K562 (cell line): ENCODE measurements around the gene SLC10A3. TPM values are rescaled to one million over a fixed set of nuclear protein-coding genes. Genes with fewer than 3 reads are reported as not detected.

Source experiments
- FOS ChIP-seq: IDR thresholded peaks from 3 replicates; pipeline ENCODE4 v1.6.1; 2011; ENCODE audit not compliant: insufficient read length; ENCODE audit errors: extremely low read depth
- FOXM1 ChIP-seq, 2 experiments: fragments of 450-650 bp in 1 of 2; sonication (generic) in 1 of 2; formaldehyde crosslinking in 1 of 2; IDR thresholded peaks; 2 replicates each; pipeline versions ENCODE4 v1.6.1 to v1.9.0; 2017 to 2022; ENCODE audit warnings: low read depth in 2 of 2, mild to moderate bottlenecking in 2 of 2, missing genetic modification reagents in 1 of 2, moderate library complexity in 1 of 2
- HEY1 ChIP-seq: fragments of 250-450 bp; sonication (Bioruptor Pico); IDR thresholded peaks from 2 replicates; pipeline ENCODE4 v1.5.0; 2020; ENCODE audit warnings: mild to moderate bottlenecking, moderate library complexity, borderline replicate concordance
- L3MBTL2 ChIP-seq: fragments of 450-650 bp; IDR thresholded peaks from 2 replicates; pipeline ENCODE4 v1.6.1; 2016; ENCODE audit warnings: mild to moderate bottlenecking, moderate library complexity
- MAFK ChIP-seq: IDR thresholded peaks from 2 replicates; pipeline ENCODE4 v1.6.1; 2011; ENCODE audit warnings: low read length, improper control_type of control experiment
- MEF2A ChIP-seq: IDR thresholded peaks from 2 replicates; pipeline ENCODE4 v1.6.1; 2011; ENCODE audit warnings: low read depth, mild to moderate bottlenecking, low read length, moderate library complexity; ENCODE audit not compliant: control insufficient read depth
- MLX ChIP-seq, 2 experiments: fragments of 450-650 bp in 1 of 2; sonication (generic) in 1 of 2; formaldehyde crosslinking; conservative IDR thresholded peaks; 2 replicates each; pipeline versions ENCODE4 v1.4.0 to v1.8.1; 2020 to 2022; ENCODE audit warnings: mild to moderate bottlenecking in 1 of 2, missing genetic modification reagents in 1 of 2
- MXI1 ChIP-seq: IDR thresholded peaks from 2 replicates; pipeline ENCODE4 v1.6.1; 2011; ENCODE audit warnings: low read depth, mild to moderate bottlenecking, improper control_type of control experiment, low read length
- NFXL1 ChIP-seq: fragments of 450-650 bp; formaldehyde crosslinking; IDR thresholded peaks from 2 replicates; pipeline ENCODE4 v1.4.0; 2021; ENCODE audit warnings: mild to moderate bottlenecking
- NKRF ChIP-seq: fragments of 450-650 bp; IDR thresholded peaks from 2 replicates; pipeline ENCODE4 v1.6.1; 2016; ENCODE audit warnings: borderline replicate concordance
- NR1H2 ChIP-seq: sonication (generic); formaldehyde crosslinking; IDR thresholded peaks from 2 replicates; pipeline ENCODE4 v1.4.0; 2020; ENCODE audit warnings: mild to moderate bottlenecking, missing genetic modification reagents
- PHF8 ChIP-seq: fragments of 200-600 bp; sonication (generic); IDR thresholded peaks from 2 replicates; pipeline ENCODE4 v1.6.1; 2012; ENCODE audit warnings: mixed run types, mild to moderate bottlenecking, inconsistent platforms, low read length, moderate library complexity, borderline replicate concordance
- RAD21 ChIP-seq, 2 experiments: fragments of 250-450 bp in 1 of 2; fragments of 450-650 bp in 1 of 2; sonication (Bioruptor Pico) in 1 of 2; formaldehyde crosslinking in 1 of 2; IDR thresholded peaks in 1 of 2; conservative IDR thresholded peaks in 1 of 2; 2 replicates each; pipeline versions ENCODE4 v1.4.0 to v1.8.0; 2020 to 2022; ENCODE audit warnings: mild to moderate bottlenecking in 2 of 2, moderate library complexity in 1 of 2
- STAG1 ChIP-seq: sonication (generic); formaldehyde crosslinking; IDR thresholded peaks from 2 replicates; pipeline ENCODE4 v1.5.0; 2020; ENCODE audit warnings: missing genetic modification reagents, borderline replicate concordance
- TFE3 ChIP-seq: fragments of 450-650 bp; formaldehyde crosslinking; IDR thresholded peaks from 2 replicates; pipeline ENCODE4 v1.4.0; 2020; ENCODE audit warnings: mild to moderate bottlenecking, mixed read lengths
- ZBTB33 ChIP-seq: sonication (generic); formaldehyde crosslinking; IDR thresholded peaks from 2 replicates; pipeline ENCODE4 v1.8.1; 2023; ENCODE audit warnings: mild to moderate bottlenecking, missing genetic modification reagents
- ZNF551 ChIP-seq: fragments of 250-450 bp; sonication (Bioruptor Pico); IDR thresholded peaks from 2 replicates; pipeline ENCODE4 v1.5.0; 2021; ENCODE audit warnings: mild to moderate bottlenecking, moderate library complexity
- ZNF584 ChIP-seq: fragments of 200-800 bp; sonication (Bioruptor generic); IDR thresholded peaks from 2 replicates; pipeline ENCODE4 v1.6.1; 2016; ENCODE audit warnings: low read depth, mild to moderate bottlenecking, missing genetic modification characterization, missing compliant biosample characterization
- polyA plus RNA-seq, 8 experiments: library from polyadenylated mRNA; depleted of rRNA in 4 of 8; stranded (reverse) in 5 of 8; unstranded in 3 of 8; fragments of >200 nt; fragmentation: Nextera tagmentation in 2 of 8; fragmentation: Illumina TruSeq in 1 of 8; extraction: Ambion mirVana in 2 of 8; extraction: Trizol in 1 of 8; gene quantifications; 2 replicates each; pipeline versions ENCODE4 v1.2.1 to v1.2.3, GENCODE V29; 2011 to 2014; ENCODE audit warnings: inconsistent platforms in 1 of 8, missing spikeins in 1 of 8
- total RNA-seq, 7 experiments: library from RNA; depleted of rRNA in 6 of 7; stranded (reverse); fragments of >200 nt in 6 of 7; fragmentation: Illumina TruSeq in 2 of 7; extraction: Trizol in 2 of 7; gene quantifications; 2 replicates each; pipeline versions ENCODE4 v1.2.1 to v1.2.3, GENCODE V29; 2011 to 2021; ENCODE audit warnings: low replicate concordance in 1 of 7

Gene SLC10A3
- total and polyA plus RNA-seq, 9 of the 15 experiments (the other 6 are each of a cell fraction or from before 2014, with no cell fraction given): 5.2 to 30.6 (median 16.7) TPM

GRCh38 chrX:154457491-154458115, 32.8 kb downstream of the SLC10A3 start (continued):
- TF ChIP-seq MXI1 (no peak), RAD21 (CRISPR knock-in tag; conservative IDR thresholded peaks at IDR 0.05 in 1 of 2, IDR thresholded peaks at IDR 0.05 in 1 of 2) (no peak), FOXM1 (IDR thresholded peaks at IDR 0.05; ENCODE audit: low read depth) (no peak), FOXM1 (CRISPR knock-in tag; IDR thresholded peaks at IDR 0.05; ENCODE audit: low read depth) (no peak), HEY1 (no peak), NKRF (peak; percentile 34; the same call in 1 of the 2 replicates), PHF8 (0 out of 2 replicates have a peak, but pooled peaks have one; percentile 2), ZNF584 (no peak), FOS (no peak), ZNF551 (CRISPR knock-in tag) (no peak), MLX (CRISPR knock-in tag; conservative IDR thresholded peaks at IDR 0.05) (no peak), NFXL1 (CRISPR knock-in tag) (no peak), L3MBTL2 (no peak), ZBTB33 (no peak), NR1H2 (no peak), TFE3 (CRISPR knock-in tag) (no peak), MEF2A (no peak), STAG1 (CRISPR knock-in tag) (no peak), MAFK (no peak)
